Left renal cortex interstitium (tissue), 4 donors: ENCODE data around the gene CD151. TPM values are rescaled to one million over a fixed set of nuclear protein-coding genes. Genes with fewer than 3 reads are reported as not detected.

Source experiments
- DNase-seq, 4 donors: peaks; one replicate each; pipeline ENCODE4 v3.0.0-alpha.2; 2013; ENCODE audit warnings: low read depth in 4 of 4, low spot score in 2 of 4, missing footprints in 1 of 4
- polyA plus RNA-seq, 4 donors: library from polyadenylated mRNA; unstranded; fragments of 120-200 nt; gene quantifications; one replicate each; pipeline ENCODE4 v1.2.1, GENCODE V29; 2013; ENCODE audit not compliant: insufficient read length in 4 of 4

Gene CD151
- polyA plus RNA-seq, 4 donors = 192 to 238 (median 217) TPM

GRCh38 chr11:855330-855674 lies 22.6 kb downstream of the CD151 start:
- DNase-seq = no peak

GRCh38 chr11:855796-856195 lies 23.0 kb downstream of the CD151 start:
- no peak for DNase-seq

- no peak for DNase-seq
Measured at GRCh38 chr11:856397-856796, 23.6 kb downstream of the CD151 start.

- DNase-seq = no peak
Measured at GRCh38 chr11:858053-858761, 25.5 kb downstream of the CD151 start.

GRCh38 chr11:858762-859339 lies 26.1 kb downstream of the CD151 start:
- no peak for DNase-seq

GRCh38 chr11:859394-860131 lies 26.8 kb downstream of the CD151 start:
- DNase-seq = peak in 2 of 4 donors; percentile 50 to 62

- DNase-seq = no peak
Measured at GRCh38 chr11:860234-861104, 27.7 kb downstream of the CD151 start.

- DNase-seq = no peak
Measured at GRCh38 chr11:861105-861479, 28.3 kb downstream of the CD151 start.

- no peak for DNase-seq
Measured at GRCh38 chr11:862081-862661, 29.4 kb downstream of the CD151 start.

- no peak for DNase-seq
Measured at GRCh38 chr11:862696-863022, 29.9 kb downstream of the CD151 start.

GRCh38 chr11:863023-863909 lies 30.5 kb downstream of the CD151 start:
- no peak for DNase-seq

GRCh38 chr11:863910-864827 lies 31.4 kb downstream of the CD151 start:
- DNase-seq = no peak

GRCh38 chr11:864898-865297 lies 32.1 kb downstream of the CD151 start:
- DNase-seq = no peak

GRCh38 chr11:865462-866430 lies 33.0 kb downstream of the CD151 start:
- no peak for DNase-seq

- no peak for DNase-seq
Measured at GRCh38 chr11:866481-866880, 33.7 kb downstream of the CD151 start.

- DNase-seq = no peak
Measured at GRCh38 chr11:867856-868358, 35.2 kb downstream of the CD151 start.

- no peak for DNase-seq
Measured at GRCh38 chr11:868394-868793, 35.6 kb downstream of the CD151 start.
